ENCODE data around the gene P2RY6.
"Not testable (repeated sequence)": the region's sequence is repeated elsewhere in the genome, so short reads cannot be mapped to it uniquely, and the experiment has no call there.

- not testable (repeated sequence) for TF ChIP-seq POLR2A, CTCF (IDR thresholded peaks at IDR 0.05)
Measured at GRCh38 chr11:73232487-73232886, 39.7 kb upstream of the P2RY6 start.
